NB4 (cell line): Measurements from ENCODE around the gene CRADD.

ENCODE experiments used
- MYC ChIP-seq: IDR thresholded peaks from 2 replicates; pipeline ENCODE4 v1.6.1; 2011; ENCODE audit warnings: low read depth, low read length
- POLR2A ChIP-seq: IDR thresholded peaks from 2 replicates; pipeline ENCODE4 v1.6.1; 2011; ENCODE audit warnings: mild to moderate bottlenecking; ENCODE audit not compliant: insufficient read length; ENCODE audit errors: extremely low read depth
- TF ChIP-seq, protein P1 (sequence below): IDR thresholded peaks from one replicate; pipeline ENCODE4 v1.5.1; 2012; ENCODE audit warnings: low read depth, low read length
- TF ChIP-seq, protein P2 (sequence below): IDR thresholded peaks from 2 replicates; pipeline ENCODE4 v1.6.1; 2011; ENCODE audit warnings: low read depth, low read length

DNA sequence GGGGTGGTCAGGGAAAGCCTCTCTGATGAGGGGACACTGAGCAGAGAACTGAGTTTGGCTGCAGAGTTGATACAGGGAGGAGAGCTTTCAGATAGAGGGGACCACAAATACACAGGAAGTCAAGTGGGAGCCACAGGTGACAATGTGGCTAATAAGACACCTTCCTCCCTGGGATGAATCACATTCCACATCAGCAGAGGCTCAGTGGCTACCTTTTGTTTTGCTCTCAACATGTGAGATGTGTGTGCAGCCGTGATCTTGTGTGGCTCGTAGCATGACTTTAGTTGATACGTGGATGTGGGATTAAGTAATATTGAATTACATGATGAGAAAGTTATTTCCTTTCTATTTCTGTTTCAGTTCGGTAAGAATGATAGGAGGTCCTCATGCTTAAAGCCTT is 7.5 kb downstream of the CRADD start:
- TF ChIP-seq, protein P1, sequence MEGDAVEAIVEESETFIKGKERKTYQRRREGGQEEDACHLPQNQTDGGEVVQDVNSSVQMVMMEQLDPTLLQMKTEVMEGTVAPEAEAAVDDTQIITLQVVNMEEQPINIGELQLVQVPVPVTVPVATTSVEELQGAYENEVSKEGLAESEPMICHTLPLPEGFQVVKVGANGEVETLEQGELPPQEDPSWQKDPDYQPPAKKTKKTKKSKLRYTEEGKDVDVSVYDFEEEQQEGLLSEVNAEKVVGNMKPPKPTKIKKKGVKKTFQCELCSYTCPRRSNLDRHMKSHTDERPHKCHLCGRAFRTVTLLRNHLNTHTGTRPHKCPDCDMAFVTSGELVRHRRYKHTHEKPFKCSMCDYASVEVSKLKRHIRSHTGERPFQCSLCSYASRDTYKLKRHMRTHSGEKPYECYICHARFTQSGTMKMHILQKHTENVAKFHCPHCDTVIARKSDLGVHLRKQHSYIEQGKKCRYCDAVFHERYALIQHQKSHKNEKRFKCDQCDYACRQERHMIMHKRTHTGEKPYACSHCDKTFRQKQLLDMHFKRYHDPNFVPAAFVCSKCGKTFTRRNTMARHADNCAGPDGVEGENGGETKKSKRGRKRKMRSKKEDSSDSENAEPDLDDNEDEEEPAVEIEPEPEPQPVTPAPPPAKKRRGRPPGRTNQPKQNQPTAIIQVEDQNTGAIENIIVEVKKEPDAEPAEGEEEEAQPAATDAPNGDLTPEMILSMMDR, result no peak
- no peak for TF ChIP-seq POLR2A
- no peak for TF ChIP-seq MYC
- TF ChIP-seq, protein P2, sequence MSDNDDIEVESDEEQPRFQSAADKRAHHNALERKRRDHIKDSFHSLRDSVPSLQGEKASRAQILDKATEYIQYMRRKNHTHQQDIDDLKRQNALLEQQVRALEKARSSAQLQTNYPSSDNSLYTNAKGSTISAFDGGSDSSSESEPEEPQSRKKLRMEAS, result no peak
